HFFc6 (cell line): ENCODE measurements around the gene PALD1. TPM values are rescaled to one million over a fixed set of nuclear protein-coding genes. Genes with fewer than 3 reads are reported as not detected.

Source experiments
- DNase-seq: peaks from one replicate; pipeline ENCODE4 v3.0.0-alpha.2; 2018
- H3K27ac Mint-ChIP-seq: 2 replicates; pipeline ENCODE4 v1.8.0; 2020; ENCODE audit warnings: mild to moderate bottlenecking, mixed read lengths
- H3K27me3 Mint-ChIP-seq: 2 replicates; pipeline ENCODE4 v1.8.0; 2021; ENCODE audit warnings: mild to moderate bottlenecking, moderate library complexity, mixed read lengths; ENCODE audit not compliant: insufficient read depth
- H3K36me3 Mint-ChIP-seq: 2 replicates; pipeline ENCODE4 v1.8.0; 2021; ENCODE audit warnings: low read depth, mixed read lengths
- H3K4me1 Mint-ChIP-seq: 2 replicates; pipeline ENCODE4 v1.8.0; 2020; ENCODE audit warnings: low read depth, mixed read lengths
- H3K4me3 Mint-ChIP-seq: 2 replicates; pipeline ENCODE4 v1.8.0; 2020; ENCODE audit warnings: mild to moderate bottlenecking, moderate library complexity, mixed read lengths
- H3K9me3 Mint-ChIP-seq: 2 replicates; pipeline ENCODE4 v1.8.0; 2020; ENCODE audit warnings: mild to moderate bottlenecking, mixed read lengths
- total RNA-seq, 6 experiments: library from RNA; stranded (reverse); fragmentation: NEBNext Ultra II Directional; extraction: Animal tissue kit (Norgen Biotek cat#: 25700); gene quantifications; 2 replicates in 1 of 6; 3 replicates in 5 of 6; pipeline ENCODE4 v1.2.3, GENCODE V29; 2021
- TF ChIP-seq, protein P1 (sequence below): fragments of 200-600 bp; sonication (generic); IDR thresholded peaks from 2 replicates; pipeline ENCODE4 v1.5.0; 2021; ENCODE audit warnings: antibody characterized with exemption, mild to moderate bottlenecking

The PALD1 gene
- total RNA-seq, 6 experiments from 2014 or later: not detected

GRCh38 chr10:70433581-70434280, 44.8 kb upstream of the PALD1 start:
- no peak for DNase-seq
- H3K36me3 Mint-ChIP-seq: no peaks in the 10 kb centered on the region
- no peaks in the 10 kb centered on the region; the same call in none of the 2 replicates for H3K27me3 Mint-ChIP-seq
- TF ChIP-seq, protein P1, sequence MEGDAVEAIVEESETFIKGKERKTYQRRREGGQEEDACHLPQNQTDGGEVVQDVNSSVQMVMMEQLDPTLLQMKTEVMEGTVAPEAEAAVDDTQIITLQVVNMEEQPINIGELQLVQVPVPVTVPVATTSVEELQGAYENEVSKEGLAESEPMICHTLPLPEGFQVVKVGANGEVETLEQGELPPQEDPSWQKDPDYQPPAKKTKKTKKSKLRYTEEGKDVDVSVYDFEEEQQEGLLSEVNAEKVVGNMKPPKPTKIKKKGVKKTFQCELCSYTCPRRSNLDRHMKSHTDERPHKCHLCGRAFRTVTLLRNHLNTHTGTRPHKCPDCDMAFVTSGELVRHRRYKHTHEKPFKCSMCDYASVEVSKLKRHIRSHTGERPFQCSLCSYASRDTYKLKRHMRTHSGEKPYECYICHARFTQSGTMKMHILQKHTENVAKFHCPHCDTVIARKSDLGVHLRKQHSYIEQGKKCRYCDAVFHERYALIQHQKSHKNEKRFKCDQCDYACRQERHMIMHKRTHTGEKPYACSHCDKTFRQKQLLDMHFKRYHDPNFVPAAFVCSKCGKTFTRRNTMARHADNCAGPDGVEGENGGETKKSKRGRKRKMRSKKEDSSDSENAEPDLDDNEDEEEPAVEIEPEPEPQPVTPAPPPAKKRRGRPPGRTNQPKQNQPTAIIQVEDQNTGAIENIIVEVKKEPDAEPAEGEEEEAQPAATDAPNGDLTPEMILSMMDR: no peak
- no peaks in the 10 kb centered on the region for H3K9me3 Mint-ChIP-seq
- H3K27ac Mint-ChIP-seq: peak overlapping the region; percentile 14; the same call in 1 of the 2 replicates
- H3K4me1 Mint-ChIP-seq: peaks cover 11% of the 10 kb centered on the region
- no peak overlapping the region for H3K4me3 Mint-ChIP-seq

GRCh38 chr10:70435241-70436085, 43.1 kb upstream of the PALD1 start:
- Mint-ChIP-seq H3K27me3 (peaks cover 14% of the 10 kb centered on the region), H3K4me3 (no peak overlapping the region), H3K36me3 (no peaks in the 10 kb centered on the region), H3K4me1 (peaks cover 11% of the 10 kb centered on the region), H3K9me3 (no peaks in the 10 kb centered on the region), H3K27ac (no peak overlapping the region)
- TF ChIP-seq, protein P1: no peak
- no peak for DNase-seq

GRCh38 chr10:70437721-70438120, 40.8 kb upstream of the PALD1 start:
- DNase-seq: no peak
- TF ChIP-seq, protein P1: no peak
- H3K27me3 Mint-ChIP-seq: peaks cover 31% of the 10 kb centered on the region
- no peak overlapping the region for H3K4me3 Mint-ChIP-seq
- no peak overlapping the region for H3K27ac Mint-ChIP-seq
- no peaks in the 10 kb centered on the region for H3K9me3 Mint-ChIP-seq
- H3K4me1 Mint-ChIP-seq: peaks cover 11% of the 10 kb centered on the region
- no peaks in the 10 kb centered on the region for H3K36me3 Mint-ChIP-seq

DNA sequence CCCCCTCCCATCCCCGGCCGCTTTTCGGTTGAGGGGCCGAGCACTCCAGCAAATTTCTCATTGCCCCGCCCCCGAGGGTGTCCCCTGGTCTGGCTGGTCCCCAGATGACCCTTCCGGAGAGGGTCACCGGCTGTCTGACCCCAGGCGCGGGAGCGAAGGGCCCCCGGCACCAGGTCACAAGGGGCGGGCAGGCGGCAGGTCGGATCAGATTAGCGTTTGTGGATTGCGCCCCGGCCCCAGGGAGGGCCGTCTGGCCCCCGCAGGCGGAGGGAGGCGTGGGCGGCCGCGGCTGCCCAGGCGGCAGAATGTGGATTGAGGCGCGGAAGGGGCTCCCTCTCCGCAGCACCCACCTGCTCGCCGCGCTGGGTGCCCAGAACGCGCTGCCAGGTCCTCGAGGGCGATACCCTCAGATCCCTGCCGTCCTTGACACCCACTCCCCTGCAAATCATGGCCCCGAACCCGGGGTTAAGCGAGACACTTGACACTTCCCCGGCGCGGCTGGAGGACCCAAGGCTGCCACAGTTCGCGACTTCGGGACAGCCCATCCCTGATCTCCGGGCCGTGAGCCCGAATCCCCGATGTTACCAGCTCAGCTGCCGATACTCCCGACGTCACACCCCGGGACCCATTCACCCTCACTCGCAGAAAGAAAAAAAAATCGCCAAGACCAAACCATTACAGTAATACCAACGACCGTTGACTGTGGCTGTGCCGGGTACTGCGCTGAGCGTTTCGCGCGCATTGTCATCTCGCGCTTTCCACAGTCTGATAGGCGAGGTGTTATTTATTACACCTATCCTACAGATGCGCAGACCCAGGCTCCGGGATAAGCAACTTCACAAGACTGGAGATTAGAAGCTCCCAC, 38.0 kb upstream of the PALD1 start:
- TF ChIP-seq, protein P1: no peak
- Mint-ChIP-seq H3K9me3 (no peaks in the 10 kb centered on the region), H3K4me3 (no peak overlapping the region), H3K4me1 (no peaks in the 10 kb centered on the region), H3K36me3 (no peaks in the 10 kb centered on the region), H3K27me3 (peaks cover 31% of the 10 kb centered on the region), H3K27ac (no peak overlapping the region)
- DNase-seq: no peak

GRCh38 chr10:70441161-70441894, 37.2 kb upstream of the PALD1 start, which contains the start of gene NODAL:
Gene NODAL (minus strand): TSS chr10:70441681. CDS start chr10:70441667, 14 bp downstream.
- Mint-ChIP-seq H3K27me3 (peaks cover 37% of the 10 kb centered on the region), H3K27ac (no peak within 1 kb of the TSS), H3K4me3 (no peak within 1 kb of the TSS), H3K36me3 (no peaks in the 10 kb centered on the region), H3K4me1 (no peaks in the 10 kb centered on the region), H3K9me3 (no peaks in the 10 kb centered on the region)
- no peak for DNase-seq
- TF ChIP-seq, protein P1: no peak
